Stimulated activated CD4-positive, alpha-beta T cell treated with anti-CD3 and anti-CD28 coated beads, Interleukin-4, amount 100 ng/mL, for 48 hours (primary cell): ENCODE results near the gene ABHD16B.

Source experiments
- DNase-seq, 2 donors: peaks; one replicate each; pipeline ENCODE4 v3.0.0-alpha.2; 2020; ENCODE audit warnings: low read depth in 2 of 2

ABHD16B gene

GRCh38 chr20:63861365-63861934, at the start of gene ABHD16B:
ABHD16B (plus strand) TSS chr20:63861498; CDS start chr20:63861541, 43 bp downstream.
- DNase-seq, result no peak

- no peak for DNase-seq
Measured at GRCh38 chr20:63814891-63815614, 46.2 kb upstream of the ABHD16B start.

GRCh38 chr20:63815615-63816253, 45.6 kb upstream of the ABHD16B start:
- no peak for DNase-seq

- DNase-seq, result no peak
Measured at GRCh38 chr20:63819224-63819921, 41.9 kb upstream of the ABHD16B start.

GRCh38 chr20:63821811-63822210, 39.5 kb upstream of the ABHD16B start:
- DNase-seq, result no peak

GRCh38 chr20:63822276-63822696, 39.0 kb upstream of the ABHD16B start:
- no peak for DNase-seq

GRCh38 chr20:63823691-63824311, 37.5 kb upstream of the ABHD16B start:
- no peak for DNase-seq

- DNase-seq, result no peak
Measured at GRCh38 chr20:63825331-63826118, 35.8 kb upstream of the ABHD16B start.

- no peak for DNase-seq
Measured at GRCh38 chr20:63826753-63827152, 34.5 kb upstream of the ABHD16B start.

- no peak for DNase-seq
Measured at GRCh38 chr20:63828124-63828523, 33.2 kb upstream of the ABHD16B start.

GRCh38 chr20:63828545-63828944, 32.8 kb upstream of the ABHD16B start:
- DNase-seq, result no peak

- no peak for DNase-seq
Measured at GRCh38 chr20:63828951-63829350, 32.3 kb upstream of the ABHD16B start.

- no peak for DNase-seq
Measured at GRCh38 chr20:63829603-63829944, 31.7 kb upstream of the ABHD16B start.

- no peak for DNase-seq
Measured at GRCh38 chr20:63829945-63830835, 31.1 kb upstream of the ABHD16B start.

GRCh38 chr20:63830841-63831588, 30.3 kb upstream of the ABHD16B start, which contains the start of gene ZBTB46:
ZBTB46 (minus strand) TSS chr20:63831264; CDS start chr20:63790757, 40,507 bp downstream.
- peak in 1 of 2 donors; percentile 19 for DNase-seq

- DNase-seq, result no peak
Measured at GRCh38 chr20:63831646-63831992, 29.7 kb upstream of the ABHD16B start.

GRCh38 chr20:63831993-63832686, 29.2 kb upstream of the ABHD16B start:
- no peak for DNase-seq

- DNase-seq, result no peak
Measured at GRCh38 chr20:63833776-63834490, 27.4 kb upstream of the ABHD16B start.
